K562 (cell line): Measurements from ENCODE around the gene AMBP. TPM values are rescaled to one million over a fixed set of nuclear protein-coding genes. Genes with fewer than 3 reads are reported as not detected.
A peak's percentile ranks its signal among the peaks of the same experiment; 100 is the strongest.

Experiments
- ATAC-seq: fragments of 200-7000 bp; cut with Tn5 transposase; 3 replicates; pipeline ENCODE4 v1.9.1; 2020; ENCODE audit warnings: moderate library complexity
- BruUV-seq: library from RNA; stranded (reverse); fragments of 400-500 nt; replicated peaks from 2 replicates; lab custom pipeline; 2021; lab: Mats Ljungman, UMichigan
- CTCF ChIA-PET: fragments of 300-600 bp; formaldehyde crosslinking; extraction: SDS; loops from one replicate; lab custom pipeline; 2021; ENCODE audit warnings: low intra/inter-chr PET ratio; lab: Yijun Ruan, JAX
- POLR2A ChIA-PET: fragments of 300-600, 350-650 bp; sonication (Branson Sonifier 250); formaldehyde crosslinking; extraction: SDS; loops from one replicate; lab custom pipeline; 2021; ENCODE audit warnings: antibody characterized with exemption, inconsistent platforms; lab: Yijun Ruan, JAX
- DNase-seq, 4 experiments: peaks; one replicate each; pipeline versions ENCODE4 v3.0.0 to v3.0.0-alpha.2; 2011 to 2018; ENCODE audit warnings: low spot score in 3 of 4, mixed read lengths in 3 of 4; ENCODE audit errors: extremely low read depth in 1 of 4
- FAIRE-seq: peaks from 2 replicates; lab custom pipeline; 2011; peaks lifted over from hg19 to GRCh38; lab: Jason Lieb, UNC
- H2AFZ ChIP-seq: 2 replicates; pipeline ENCODE4 v1.6.0; 2011; ENCODE audit warnings: low read depth, low read length, control low read depth, inconsistent platforms
- H3K27ac ChIP-seq: fragments of 200-600 bp; 3 replicates; pipeline ENCODE4 v1.8.0; 2011; ENCODE audit warnings: low read depth, mild to moderate bottlenecking, control low read depth, inconsistent platforms, low read length, moderate library complexity, mixed read lengths; ENCODE audit errors: extremely low read depth
- H3K27me3 ChIP-seq, 2 experiments: fragments of 300-600 bp in 1 of 2; 2 replicates in 1 of 2; 3 replicates in 1 of 2; pipeline versions ENCODE4 v1.6.0 to v1.8.0; 2011; ENCODE audit warnings: inconsistent platforms in 2 of 2, low read length in 2 of 2, mild to moderate bottlenecking in 1 of 2, mixed read lengths in 1 of 2, moderate library complexity in 1 of 2; ENCODE audit not compliant: control insufficient read depth in 2 of 2, insufficient read depth in 2 of 2
- H3K36me3 ChIP-seq: fragments of 300-600 bp; 3 replicates; pipeline ENCODE4 v1.8.0; 2011; ENCODE audit warnings: mild to moderate bottlenecking, low read length, inconsistent platforms; ENCODE audit not compliant: control insufficient read depth, insufficient read depth
- H3K4me1 ChIP-seq, 2 experiments: fragments of 200-600 bp in 1 of 2; replicated peaks in 1 of 2; 2 replicates in 1 of 2; 3 replicates in 1 of 2; pipeline versions ENCODE4 v1.5.1 to v1.8.0; 2011; ENCODE audit warnings: inconsistent platforms in 2 of 2, low read length in 2 of 2, mild to moderate bottlenecking in 1 of 2, mixed read lengths in 1 of 2, moderate library complexity in 1 of 2; ENCODE audit not compliant: control insufficient read depth in 2 of 2, insufficient read depth in 2 of 2
- H3K4me2 ChIP-seq: 2 replicates; pipeline ENCODE4 v1.6.1; 2011; ENCODE audit warnings: low read length, control low read depth, inconsistent platforms, mixed read lengths; ENCODE audit not compliant: insufficient read depth
- H3K4me3 ChIP-seq: fragments of 200-600 bp; sonication (generic), shearing (Covaris generic); 2 replicates; pipeline ENCODE4 v1.5.1; 2016; ENCODE audit warnings: control low read depth, inconsistent platforms
- H3K79me2 ChIP-seq: fragments of 200-600 bp; 3 replicates; pipeline ENCODE4 v1.8.0; 2011; ENCODE audit warnings: low read length, inconsistent platforms; ENCODE audit not compliant: control insufficient read depth, insufficient read depth
- H3K9ac ChIP-seq, 2 experiments: 2 replicates each; pipeline versions ENCODE4 v1.6.0 to v1.6.1; 2011; ENCODE audit warnings: low read depth in 2 of 2, low read length in 2 of 2, control low read depth in 1 of 2, inconsistent platforms in 1 of 2, mild to moderate bottlenecking in 1 of 2, mixed read lengths in 1 of 2; ENCODE audit not compliant: insufficient read depth in 1 of 2
- H3K9me1 ChIP-seq: one replicate; pipeline ENCODE4 v1.6.0; 2011; ENCODE audit warnings: inconsistent platforms, mild to moderate bottlenecking, low read length, moderate library complexity; ENCODE audit not compliant: control insufficient read depth, insufficient read depth
- H3K9me3 ChIP-seq: replicated peaks from 2 replicates; pipeline ENCODE4 v1.5.1; 2011; ENCODE audit warnings: low read depth, low read length, inconsistent platforms; ENCODE audit not compliant: control insufficient read depth, insufficient read depth
- H4K20me1 ChIP-seq: replicated peaks from 2 replicates; pipeline ENCODE4 v1.6.1; 2011; ENCODE audit warnings: low read length, inconsistent platforms, mixed read lengths; ENCODE audit not compliant: control insufficient read depth, insufficient read depth
- CBX3 ChIP-seq, 2 experiments: IDR thresholded peaks; 1 replicate in 1 of 2; 2 replicates in 1 of 2; pipeline ENCODE4 v1.6.1; 2012; ENCODE audit warnings: inconsistent platforms in 2 of 2, low read length in 2 of 2, borderline replicate concordance in 1 of 2, control low read depth in 1 of 2
- CBX5 ChIP-seq: IDR thresholded peaks from 2 replicates; pipeline ENCODE4 v1.6.1; 2014; ENCODE audit warnings: low read depth, borderline replicate concordance
- NUFIP1 ChIP-seq: fragments of 450-650 bp; IDR thresholded peaks from 2 replicates; pipeline ENCODE4 v1.6.1; 2018; ENCODE audit not compliant: partially characterized antibody
- PHF21A ChIP-seq: fragments of 450-650 bp; IDR thresholded peaks from 2 replicates; pipeline ENCODE4 v1.6.1; 2017; ENCODE audit warnings: low read depth, borderline replicate concordance
- WHSC1 ChIP-seq: IDR thresholded peaks from one replicate; pipeline ENCODE4 v1.6.1; 2012; ENCODE audit warnings: low read length, control low read depth, inconsistent platforms
- ZKSCAN8 ChIP-seq: fragments of 200-800 bp; sonication (Bioruptor generic); IDR thresholded peaks from 2 replicates; pipeline ENCODE4 v1.6.1; 2016; ENCODE audit warnings: missing genetic modification characterization, missing compliant biosample characterization
- ZNF707 ChIP-seq: fragments of 250-450 bp; sonication (Bioruptor Pico); conservative IDR thresholded peaks from 2 replicates; pipeline ENCODE4 v1.8.0; 2022; ENCODE audit warnings: inconsistent platforms, mild to moderate bottlenecking, moderate library complexity
- in situ Hi-C: fragments of 300-500 bp; cut with MboI; formaldehyde crosslinking; loops from 4 replicates; pipeline ENCODE4 v1.15.0; 2018; ENCODE audit warnings: inconsistent platforms, mixed read lengths
- intact Hi-C: fragments of 100-400 bp; cut with micrococcal nuclease; formaldehyde crosslinking; loops from 2 replicates; pipeline ENCODE4 v1.14.2; 2022
- polyA plus RNA-seq, 8 experiments: library from polyadenylated mRNA; depleted of rRNA in 4 of 8; stranded (reverse) in 5 of 8; unstranded in 3 of 8; fragments of >200 nt; fragmentation: Nextera tagmentation in 2 of 8; fragmentation: Illumina TruSeq in 1 of 8; extraction: Ambion mirVana in 2 of 8; extraction: Trizol in 1 of 8; gene quantifications; 2 replicates each; pipeline versions ENCODE4 v1.2.1 to v1.2.3, GENCODE V29; 2011 to 2014; ENCODE audit warnings: inconsistent platforms in 1 of 8, missing spikeins in 1 of 8
- total RNA-seq, 7 experiments: library from RNA; depleted of rRNA in 6 of 7; stranded (reverse); fragments of >200 nt in 6 of 7; fragmentation: Illumina TruSeq in 2 of 7; extraction: Trizol in 2 of 7; gene quantifications; 2 replicates each; pipeline versions ENCODE4 v1.2.1 to v1.2.3, GENCODE V29; 2011 to 2021; ENCODE audit warnings: low replicate concordance in 1 of 7

AMBP gene
- total and polyA plus RNA-seq, 9 of the 15 experiments (the other 6 are each of a cell fraction or from before 2014, with no cell fraction given), result 1.3 TPM; not detected in 8

- TF ChIP-seq NUFIP1, result no peak
- no peak for TF ChIP-seq ZKSCAN8 (CRISPR knock-in tag)
Observed at GRCh38 chr9:114105236-114105635, 27.1 kb upstream of the AMBP start (continued).

- CTCF ChIA-PET, result interaction anchor here (0.7 kb wide), 1 partner anchor 1248 kb away, joined by 3 read pairs; no protein-coding TSS in a partner anchor
- Histone ChIP-seq H4K20me1 (0 out of 2 replicates have a peak, but pooled peaks cover 3% of the 10 kb centered on the region), H3K9ac (no peak overlapping the region), H3K4me3 (no peak overlapping the region), H3K79me2 (no peaks in the 10 kb centered on the region), H3K36me3 (no peaks in the 10 kb centered on the region), H3K27ac (no peak overlapping the region), H3K9me3 (no peaks in the 10 kb centered on the region), H3K4me2 (no peak overlapping the region), H2AFZ (no peak overlapping the region), H3K4me1 (peaks cover 0 to 12% of the 10 kb centered on the region in 2 experiments; a peak in 2 of 5 replicates), H3K27me3 (peaks cover 0 to 3% of the 10 kb centered on the region in 2 experiments; a peak in 2 of 5 replicates), H3K9me1 (no peaks in the 10 kb centered on the region)
- FAIRE-seq (no peak), ATAC-seq (no peak), DNase-seq (no peak)
- in situ Hi-C loops (no loop called here), intact Hi-C loops (no loop called here)
- TF ChIP-seq ZNF707 (CRISPR knock-in tag), result no peak
- TF ChIP-seq PHF21A, result no peak
- TF ChIP-seq CBX5, result 0 out of 2 replicates have a peak, but pooled peaks have one; percentile 43
- peak in 1 of 2 experiments; percentile 78; a peak in 2 of 3 replicates for TF ChIP-seq CBX3 (IDR thresholded peaks at IDR 0.05; ENCODE audit: borderline replicate concordance in 1 of 2, low read length in 2 of 2)
- TF ChIP-seq WHSC1, result no peak
- POLR2A ChIA-PET, result no interaction called here
- no TSS peak for BruUV-seq
Observed at GRCh38 chr9:114102484-114102883, 24.4 kb upstream of the AMBP start.
